SK-N-SH (cell line): Measurements from ENCODE around the gene RFC5. TPM values are rescaled to one million over a fixed set of nuclear protein-coding genes. Genes with fewer than 3 reads are reported as not detected.

Experiments
- CTCF ChIA-PET: fragments of 300-600, 350-600 bp; formaldehyde crosslinking; extraction: SDS; loops from one replicate; lab custom pipeline; 2021; lab: Yijun Ruan, JAX
- POLR2A ChIA-PET: fragments of 350-600 bp; sonication (Branson Sonifier 250); formaldehyde crosslinking; extraction: SDS; loops from one replicate; lab custom pipeline; 2020; ENCODE audit warnings: antibody characterized with exemption, inconsistent platforms; lab: Yijun Ruan, JAX
- DNase-seq: peaks from one replicate; pipeline ENCODE4 v3.0.0; 2012
- H2AFZ ChIP-seq: fragments of 200-600 bp; sonication (generic); 2 replicates; pipeline ENCODE4 v1.8.1; 2016; ENCODE audit warnings: antibody characterized with exemption, mild to moderate bottlenecking, low read depth
- H3F3A ChIP-seq: fragments of 200-600 bp; sonication (generic); replicated peaks from 2 replicates; pipeline ENCODE3; 2016; ENCODE audit warnings: antibody characterized with exemption, mild to moderate bottlenecking; ENCODE audit not compliant: insufficient read depth
- H3K27ac ChIP-seq, 2 experiments: fragments of 200-500 bp in 1 of 2; fragments of 200-600 bp in 1 of 2; sonication (Bioruptor generic) in 1 of 2; sonication (generic), shearing (Covaris generic) in 1 of 2; 2 replicates each; pipeline versions ENCODE4 v1.5.1 to v1.6.1; 2014 to 2016; ENCODE audit warnings: low read depth in 2 of 2, inconsistent platforms in 1 of 2, low read length in 1 of 2, mild to moderate bottlenecking in 1 of 2, mixed read lengths in 1 of 2
- H3K27me3 ChIP-seq: fragments of 200-600 bp; sonication (generic), shearing (Covaris generic); 2 replicates; pipeline ENCODE4 v1.6.1; 2016; ENCODE audit warnings: mixed run types; ENCODE audit not compliant: insufficient read depth
- H3K36me3 ChIP-seq, 2 experiments: fragments of 200-500 bp in 1 of 2; fragments of 200-600 bp in 1 of 2; sonication (Bioruptor generic) in 1 of 2; sonication (generic) in 1 of 2; replicated peaks in 1 of 2; 2 replicates each; pipeline versions ENCODE3 to v1.5.1; 2014 to 2016; ENCODE audit warnings: low read length in 1 of 2, mild to moderate bottlenecking in 1 of 2; ENCODE audit not compliant: insufficient read depth in 2 of 2, control insufficient read depth in 1 of 2
- H3K4me1 ChIP-seq, 2 experiments: fragments of 200-500 bp in 1 of 2; fragments of 200-600 bp in 1 of 2; sonication (Bioruptor generic) in 1 of 2; sonication (generic), shearing (Covaris generic) in 1 of 2; 2 replicates each; pipeline versions ENCODE4 v1.5.1 to v1.6.1; 2014 to 2016; ENCODE audit warnings: low read depth in 1 of 2, low read length in 1 of 2, mixed run types in 1 of 2; ENCODE audit not compliant: insufficient read depth in 2 of 2, control insufficient read depth in 1 of 2
- H3K4me2 ChIP-seq: fragments of 200-600 bp; sonication (generic), shearing (Covaris generic); 2 replicates; pipeline ENCODE4 v1.6.1; 2017; ENCODE audit warnings: mixed run types
- H3K4me3 ChIP-seq, 2 experiments: fragments of 200-500 bp in 1 of 2; fragments of 200-600 bp in 1 of 2; sonication (Bioruptor generic) in 1 of 2; sonication (generic), shearing (Covaris generic) in 1 of 2; 2 replicates each; pipeline versions ENCODE4 v1.5.1 to v1.8.1; 2014 to 2016; ENCODE audit warnings: low read depth in 2 of 2, inconsistent platforms in 1 of 2, low read length in 1 of 2, mild to moderate bottlenecking in 1 of 2, mixed read lengths in 1 of 2, moderate library complexity in 1 of 2
- H3K79me2 ChIP-seq: fragments of 200-600 bp; sonication (generic); 2 replicates; pipeline ENCODE4 v1.8.1; 2017; ENCODE audit warnings: mild to moderate bottlenecking; ENCODE audit not compliant: insufficient read depth
- H3K9ac ChIP-seq: fragments of 200-600 bp; sonication (generic); 2 replicates; pipeline ENCODE4 v1.6.1; 2017; ENCODE audit warnings: mixed run types
- H3K9me2 ChIP-seq: fragments of 200-600 bp; sonication (generic); 2 replicates; pipeline ENCODE4 v1.6.1; 2017; ENCODE audit warnings: mixed run types
- H3K9me3 ChIP-seq: fragments of 200-600 bp; sonication (generic); 2 replicates; pipeline ENCODE4 v1.6.1; 2017; ENCODE audit warnings: mixed run types, mild to moderate bottlenecking, moderate library complexity
- H4K20me1 ChIP-seq: fragments of 200-600 bp; sonication (generic); 2 replicates; pipeline ENCODE4 v1.6.1; 2017; ENCODE audit warnings: mild to moderate bottlenecking, mixed run types; ENCODE audit not compliant: insufficient read depth
- EP300 ChIP-seq, 2 experiments: IDR thresholded peaks; 2 replicates each; pipeline versions ENCODE4 v1.4.0 to v1.6.1; 2012; ENCODE audit warnings: borderline replicate concordance in 1 of 2, low read depth in 1 of 2, low read length in 1 of 2
- FOXM1 ChIP-seq: IDR thresholded peaks from 2 replicates; pipeline ENCODE4 v1.4.0; 2012; ENCODE audit warnings: low read depth, mild to moderate bottlenecking
- GABPA ChIP-seq: IDR thresholded peaks from 2 replicates; pipeline ENCODE4 v1.4.0; 2012; ENCODE audit warnings: low read depth, mild to moderate bottlenecking
- IRF3 ChIP-seq: fragments of 150-350 bp; IDR thresholded peaks from 2 replicates; pipeline ENCODE4 v1.6.1; 2016; ENCODE audit warnings: mild to moderate bottlenecking, low read depth, low read length
- MAX ChIP-seq: IDR thresholded peaks from 2 replicates; pipeline ENCODE4 v1.4.0; 2012; ENCODE audit warnings: low read depth
- MEF2A ChIP-seq: IDR thresholded peaks from 2 replicates; pipeline ENCODE4 v1.4.0; 2012; ENCODE audit warnings: low read depth, borderline replicate concordance
- MXI1 ChIP-seq: IDR thresholded peaks from 2 replicates; pipeline ENCODE4 v1.6.1; 2012; ENCODE audit warnings: mild to moderate bottlenecking, low read depth, low read length, improper control_type of control experiment
- NFIC ChIP-seq: IDR thresholded peaks from 2 replicates; pipeline ENCODE4 v1.4.0; 2012; ENCODE audit warnings: borderline replicate concordance
- NRF1 ChIP-seq: IDR thresholded peaks from 2 replicates; pipeline ENCODE4 v1.6.1; 2012; ENCODE audit warnings: low read depth, mild to moderate bottlenecking, low read length
- PBX3 ChIP-seq: IDR thresholded peaks from 2 replicates; pipeline ENCODE4; 2012
- POLR2AphosphoS5 ChIP-seq: IDR thresholded peaks from 2 replicates; pipeline ENCODE4 v1.6.1; 2012; ENCODE audit warnings: low read depth, low read length
- RCOR1 ChIP-seq: fragments of 150-350 bp; IDR thresholded peaks from 2 replicates; pipeline ENCODE4 v1.6.1; 2017; ENCODE audit warnings: antibody characterized with exemption, low read length
- RFX5 ChIP-seq: IDR thresholded peaks from 2 replicates; pipeline ENCODE4 v1.6.1; 2012; ENCODE audit warnings: mild to moderate bottlenecking, improper control_type of control experiment, low read length
- SIN3A ChIP-seq: IDR thresholded peaks from 2 replicates; pipeline ENCODE4 v1.6.1; 2012; ENCODE audit warnings: low read depth, mild to moderate bottlenecking, low read length, moderate library complexity, borderline replicate concordance
- TAF1 ChIP-seq: IDR thresholded peaks from 2 replicates; pipeline ENCODE4 v1.6.1; 2012; ENCODE audit warnings: low read depth, mild to moderate bottlenecking, low read length, moderate library complexity, borderline replicate concordance
- WGBS: methylation state at CpG from one replicate; pipeline ENCODE4 v1.1.6; 2017; ENCODE audit warnings: low lambda C conversion rate; 5-methylcytosine and 5-hydroxymethylcytosine counted together
- polyA plus RNA-seq, 3 experiments: library from polyadenylated mRNA; depleted of rRNA; stranded (reverse); fragments of >200 nt; gene quantifications; 2 replicates each; pipeline ENCODE4 v1.2.3, GENCODE V29; 2012

RFC5 gene
- polyA plus RNA-seq, 1 of the 3 experiments (the other 2 are of a cell fraction): 15.3 TPM

- 8% methylated on average over 44 of the region's 44 CpGs for WGBS
- no peaks in the 10 kb centered on the region for H3K27me3 ChIP-seq
- H3K4me2 ChIP-seq: peak overlapping the region; percentile 96
- H3K4me3 ChIP-seq: peak overlapping the region; percentile 71 to 80
- ChIA-PET POLR2A (interaction anchor here (0.9 to 1.2 kb wide), 3 partner anchors 22 to 45 kb away, joined by 3 to 4 read pairs (median 3); no protein-coding TSS in a partner anchor), CTCF (interaction anchor here (2.4 kb wide), 1 partner anchor 187 kb away, joined by 13 read pairs; no protein-coding TSS in a partner anchor)
- H3K9me2 ChIP-seq: no peaks in the 10 kb centered on the region
- H3K27ac ChIP-seq: peak overlapping the region; percentile 86 to 97
- peaks cover 10 to 14% of the 10 kb centered on the region in 2 experiments; a peak in 3 of 4 replicates for H3K4me1 ChIP-seq
- no peaks in the 10 kb centered on the region for H3K9me3 ChIP-seq
- peaks cover 0 to 5% of the 10 kb centered on the region in 2 experiments for H3K36me3 ChIP-seq
- peak overlapping the region; percentile 83 for H2AFZ ChIP-seq
- peak; percentile 62 for DNase-seq
- no peaks in the 10 kb centered on the region for H4K20me1 ChIP-seq
- peaks cover 56% of the 10 kb centered on the region for H3K79me2 ChIP-seq
- peak overlapping the region; percentile 98 for H3K9ac ChIP-seq
- TF ChIP-seq TAF1 (0 out of 2 replicates have a peak, but pooled peaks have one; percentile 35), MAX (peak; percentile 68), MEF2A (no peak), POLR2AphosphoS5 (peak; percentile 71), NRF1 (no peak), PBX3 (peak; percentile 21; the same call in 1 of the 2 replicates), SIN3A (peak; percentile 39; the same call in 1 of the 2 replicates), MXI1 (no peak; the same call in 1 of the 2 replicates), GABPA (peak; percentile 20; the same call in 1 of the 2 replicates)
- peaks cover 23% of the 10 kb centered on the region for H3F3A ChIP-seq
These were observed 45.7 kb downstream of the RFC5 start for GRCh38 chr12:118061873-118062843.

- H3K79me2 ChIP-seq: peaks cover 40% of the 10 kb centered on the region
- TF ChIP-seq IRF3 (no peak), PBX3 (no peak), FOXM1 (no peak), TAF1 (no peak), NFIC (no peak), EP300 (IDR thresholded peaks at IDR 0.05; ENCODE audit: borderline replicate concordance in 1 of 2, low read depth in 1 of 2, low read length in 1 of 2) (no peak), RFX5 (no peak), RCOR1 (no peak)
- TF ChIP-seq, all 33 proteins: peak for 0
- Histone ChIP-seq H3K27ac (no peak overlapping the region), H3K9ac (no peak overlapping the region), H4K20me1 (no peaks in the 10 kb centered on the region), H3K4me1 (peaks cover 10 to 14% of the 10 kb centered on the region in 2 experiments; a peak in 3 of 4 replicates), H3K9me2 (no peaks in the 10 kb centered on the region), H3K27me3 (no peaks in the 10 kb centered on the region), H3K4me3 (no peak overlapping the region), H3K9me3 (no peaks in the 10 kb centered on the region), H3F3A (peaks cover 23% of the 10 kb centered on the region), H3K36me3 (peaks cover 0 to 9% of the 10 kb centered on the region in 2 experiments), H2AFZ (no peak overlapping the region), H3K4me2 (no peak overlapping the region)
- POLR2A ChIA-PET: interaction anchor here (0.7 to 1.2 kb wide), 2 partner anchors 15 to 72 kb away, joined by 3 to 5 read pairs; partner anchors contain the start of gene PEBP1
- CTCF ChIA-PET: interaction anchor here (0.6 to 3.6 kb wide), 11 partner anchors 10 to 309 kb away, joined by 3 to 16 read pairs (median 3); partner anchors contain the start of genes RFC5 and TAOK3
- 84% methylated on average over 4 of the region's 4 CpGs for WGBS
- no peak for DNase-seq
These were observed 47.3 kb downstream of the RFC5 start for GRCh38 chr12:118063576-118064391.
